ENCODE measurements around the gene GLG1. TPM values are rescaled to one million over a fixed set of nuclear protein-coding genes. Genes with fewer than 3 reads are reported as not detected.

The GLG1 gene
- total and polyA plus RNA-seq, 2 donors (not counting 3 experiments of a cell fraction or from before 2014, with no cell fraction given): 86.3 to 165 TPM

GRCh38 chr16:74635303-74635702 lies 28.4 kb upstream of the GLG1 start:
- H3K36me3 ChIP-seq (ENCODE audit: control insufficient read depth in 2 of 2, extremely low read depth in 1 of 2, insufficient read depth in 2 of 2, low read length in 2 of 2): peaks cover 16 to 21% of the 10 kb centered on the region in 2 experiments
- intact Hi-C loops (cut with micrococcal nuclease): no loop called here

More at GRCh38 chr16:74635303-74635702, 28.4 kb upstream of the GLG1 start:
- no peak overlapping the region for H3K4me3 ChIP-seq (replicated peaks in 1 of 3; ENCODE audit: insufficient read depth in 1 of 3, low read depth in 1 of 3, low read length in 3 of 3)
- H3K79me2 ChIP-seq (ENCODE audit: control insufficient read depth, insufficient read depth, low read length): no peaks in the 10 kb centered on the region
- ChIA-PET POLR2A (no interaction called here), CTCF (interaction anchor here (1.0 to 1.2 kb wide), 2 partner anchors 13 to 16 kb away, joined by 3 to 4 read pairs; no protein-coding TSS in a partner anchor)
- no peaks in the 10 kb centered on the region for H4K20me1 ChIP-seq (replicated peaks; ENCODE audit: control insufficient read depth, extremely low read depth, insufficient read depth, low read length)
- H2AFZ ChIP-seq (ENCODE audit: low read depth, low read length): no peak overlapping the region
- dilution Hi-C loops (cut with MboI; ENCODE audit: extremely low pct_ligation_motif_present, low sequenced_read_pairs): no loop called here
- DNase-seq (ENCODE audit: low read depth, low spot score) (no peak), FAIRE-seq (no peak)
- no TSS peak for BruUV-seq (replicated peaks)
- H3K9ac ChIP-seq (replicated peaks; ENCODE audit: extremely low read depth, insufficient read depth, low read length): no peak overlapping the region
- no peak overlapping the region for H3K27ac ChIP-seq (ENCODE audit: insufficient read depth, low read depth, low read length)
- no peak overlapping the region for H3K4me2 ChIP-seq (ENCODE audit: insufficient read depth, low read length)
- H3K9me1 ChIP-seq (replicated peaks; ENCODE audit: control insufficient read depth, extremely low read depth, insufficient read depth, low read length): no peaks in the 10 kb centered on the region
- no peaks in the 10 kb centered on the region for H3K27me3 ChIP-seq (ENCODE audit: control insufficient read depth in 2 of 2, insufficient read depth in 2 of 2, low read length in 2 of 2)
- no peaks in the 10 kb centered on the region for H3K9me3 ChIP-seq (replicated peaks; ENCODE audit: control insufficient read depth, insufficient read depth, low read length)
- TF ChIP-seq JUN (IDR thresholded peaks at IDR 0.05; ENCODE audit: borderline replicate concordance, insufficient read depth, insufficient read length, low read depth): no peak
- no peak for TF ChIP-seq FOS (IDR thresholded peaks at IDR 0.05; ENCODE audit: borderline replicate concordance, insufficient read depth, low read length)
- TF ChIP-seq POLR2A (IDR thresholded peaks at IDR 0.05; ENCODE audit: low read depth, low read length): no peak
- TF ChIP-seq EZH2 (IDR thresholded peaks at IDR 0.05; ENCODE audit: borderline replicate concordance, low read depth, low read length, severe bottlenecking): no peak
- no peak for TF ChIP-seq CTCF (IDR thresholded peaks at IDR 0.05; ENCODE audit: extremely low read depth in 1 of 2, insufficient read depth in 1 of 2, low read depth in 1 of 2, low read length in 2 of 2)
- no peak for TF ChIP-seq MAX (IDR thresholded peaks at IDR 0.05; ENCODE audit: insufficient read depth, insufficient read length)
- TF ChIP-seq MYC (IDR thresholded peaks at IDR 0.05; ENCODE audit: low read depth, low read length): no peak
- TF ChIP-seq POLR2AphosphoS5 (IDR thresholded peaks at IDR 0.05; ENCODE audit: insufficient read depth, low read depth, low read length): no peak
- no peak for TF ChIP-seq GATA2 (IDR thresholded peaks at IDR 0.05; ENCODE audit: insufficient read depth, insufficient read length, low read depth, low read length)
- H3K4me1 ChIP-seq (ENCODE audit: control insufficient read depth, extremely low read depth, insufficient read depth, low read length): no peaks in the 10 kb centered on the region

Data from endothelial cell of umbilical vein (primary cell).